ENCODE measurements around the gene ARIH2.
A peak's percentile ranks its signal among the peaks of the same experiment; 100 is the strongest.
"Not testable (repeated sequence)": the region's sequence is repeated elsewhere in the genome, so short reads cannot be mapped to it uniquely, and the experiment has no call there.

ARIH2 gene

GRCh38 chr3:48907026-48907425, 11.6 kb upstream of the ARIH2 start:
- H3K27me3 ChIP-seq (ENCODE audit: low read depth); H3K4me1 ChIP-seq; H3K36me3 ChIP-seq (replicated peaks); in situ Hi-C loops (cut with MboI; ENCODE audit: low sequenced_read_pairs); H3K9me3 ChIP-seq; DNase-seq (ENCODE audit: low spot score in 2 of 2); H3K4me3 ChIP-seq: not testable (repeated sequence)

GRCh38 chr3:48915296-48915695, 3.3 kb upstream of the ARIH2 start:
- no peaks in the 10 kb centered on the region; the same call in 1 of the 2 replicates for H3K4me1 ChIP-seq
- H3K9me3 ChIP-seq = no peaks in the 10 kb centered on the region
- in situ Hi-C loops (cut with MboI; ENCODE audit: low sequenced_read_pairs) = no loop called here
- H3K36me3 ChIP-seq (replicated peaks) = no peaks in the 10 kb centered on the region
- no peak overlapping the region for H3K4me3 ChIP-seq
- no peak for DNase-seq (ENCODE audit: low spot score in 2 of 2)
- H3K27me3 ChIP-seq (ENCODE audit: low read depth) = no peaks in the 10 kb centered on the region

- in situ Hi-C loops (cut with MboI; ENCODE audit: low sequenced_read_pairs) = no loop called here
- no peaks in the 10 kb centered on the region; the same call in 1 of the 2 replicates for H3K4me1 ChIP-seq
- peak; percentile 57 to 60 for DNase-seq (ENCODE audit: low spot score in 2 of 2)
- H3K27me3 ChIP-seq (ENCODE audit: low read depth) = no peaks in the 10 kb centered on the region
- no peaks in the 10 kb centered on the region for H3K9me3 ChIP-seq
- peak overlapping the region; percentile 91 for H3K4me3 ChIP-seq
- H3K36me3 ChIP-seq (replicated peaks) = peaks cover 22% of the 10 kb centered on the region
Observed at GRCh38 chr3:48919215-48920138, 835 bp downstream of the ARIH2 start.

GRCh38 chr3:48926425-48927392, 8.1 kb downstream of the ARIH2 start:
- H3K27me3 ChIP-seq (ENCODE audit: low read depth) = no peaks in the 10 kb centered on the region
- peaks cover 82% of the 10 kb centered on the region for H3K36me3 ChIP-seq (replicated peaks)
- in situ Hi-C loops (cut with MboI; ENCODE audit: low sequenced_read_pairs) = no loop called here
- no peak overlapping the region for H3K4me3 ChIP-seq
- H3K4me1 ChIP-seq = peaks cover 3% of the 10 kb centered on the region; the same call in 1 of the 2 replicates
- H3K9me3 ChIP-seq = no peaks in the 10 kb centered on the region
- no peak for DNase-seq (ENCODE audit: low spot score in 2 of 2)

- no peak for DNase-seq (ENCODE audit: low spot score in 2 of 2)
- Histone ChIP-seq H3K4me3 (no peak overlapping the region), H3K4me1 (peaks cover 3% of the 10 kb centered on the region; the same call in 1 of the 2 replicates), H3K36me3 (replicated peaks) (peaks cover 80% of the 10 kb centered on the region), H3K27me3 (ENCODE audit: low read depth) (no peaks in the 10 kb centered on the region), H3K9me3 (no peaks in the 10 kb centered on the region)
- in situ Hi-C loops (cut with MboI; ENCODE audit: low sequenced_read_pairs) = no loop called here
Observed at GRCh38 chr3:48927928-48928327, 9.3 kb downstream of the ARIH2 start.

DNA sequence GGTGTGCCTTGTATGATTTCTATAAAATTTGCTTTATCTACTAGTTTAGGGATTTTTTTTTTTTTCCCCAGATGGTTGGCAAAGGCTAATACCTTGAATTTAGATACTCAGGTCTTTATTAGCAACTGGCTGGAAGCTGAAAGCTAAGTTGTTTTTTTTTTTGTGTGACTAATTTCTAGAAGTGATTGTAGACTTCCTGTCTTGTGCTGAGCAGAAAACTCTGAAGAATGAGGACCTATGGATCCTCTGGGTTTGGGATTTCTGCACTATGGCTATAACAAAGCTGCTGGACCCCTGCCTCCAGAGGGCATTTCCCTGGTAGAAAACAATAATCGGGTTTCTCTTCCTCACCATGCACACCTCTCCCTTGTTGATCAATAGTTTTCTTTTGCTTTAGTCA, 10.0 kb downstream of the ARIH2 start:
- in situ Hi-C loops (cut with MboI; ENCODE audit: low sequenced_read_pairs) = no loop called here
- H3K27me3 ChIP-seq (ENCODE audit: low read depth) = no peaks in the 10 kb centered on the region
- H3K4me1 ChIP-seq = peaks cover 3% of the 10 kb centered on the region; the same call in 1 of the 2 replicates
- DNase-seq (ENCODE audit: low spot score in 2 of 2) = no peak
- no peaks in the 10 kb centered on the region for H3K9me3 ChIP-seq
- H3K36me3 ChIP-seq (replicated peaks) = peaks cover 76% of the 10 kb centered on the region
- H3K4me3 ChIP-seq = no peak overlapping the region

GRCh38 chr3:48929358-48930035, 10.9 kb downstream of the ARIH2 start:
- Histone ChIP-seq H3K36me3 (replicated peaks) (peaks cover 76% of the 10 kb centered on the region), H3K4me1 (peaks cover 3% of the 10 kb centered on the region; the same call in 1 of the 2 replicates), H3K27me3 (ENCODE audit: low read depth) (no peaks in the 10 kb centered on the region), H3K4me3 (no peak overlapping the region), H3K9me3 (no peaks in the 10 kb centered on the region)
- no peak for DNase-seq (ENCODE audit: low spot score in 2 of 2)
- in situ Hi-C loops (cut with MboI; ENCODE audit: low sequenced_read_pairs) = no loop called here

DNA sequence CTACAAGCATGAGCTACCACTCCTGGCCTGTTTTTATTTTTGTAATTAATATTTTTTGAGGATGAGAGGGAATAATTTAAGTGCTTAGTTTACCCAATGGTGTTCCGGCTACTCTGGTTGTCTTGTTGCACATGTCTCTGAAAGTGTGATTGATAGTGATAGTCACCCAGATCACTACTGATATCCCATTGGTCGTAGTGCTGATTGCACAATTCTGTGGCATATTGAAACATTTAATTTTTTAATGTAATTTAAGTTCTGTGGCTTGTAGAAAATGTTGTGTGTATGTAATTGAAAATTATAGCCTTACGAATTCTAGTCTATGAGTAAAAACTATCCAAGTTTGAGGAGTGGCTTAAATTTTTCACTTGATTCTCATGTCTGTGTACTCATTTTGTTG, 11.9 kb downstream of the ARIH2 start:
- Histone ChIP-seq H3K4me1 (peaks cover 3% of the 10 kb centered on the region; the same call in 1 of the 2 replicates), H3K4me3 (no peak overlapping the region), H3K27me3 (ENCODE audit: low read depth) (no peaks in the 10 kb centered on the region), H3K9me3 (no peaks in the 10 kb centered on the region), H3K36me3 (replicated peaks) (peaks cover 69% of the 10 kb centered on the region)
- no peak for DNase-seq (ENCODE audit: low spot score in 2 of 2)
- in situ Hi-C loops (cut with MboI; ENCODE audit: low sequenced_read_pairs) = no loop called here

- H3K9me3 ChIP-seq = no peaks in the 10 kb centered on the region
- no peak overlapping the region for H3K4me3 ChIP-seq
- in situ Hi-C loops (cut with MboI; ENCODE audit: low sequenced_read_pairs) = no loop called here
- peaks cover 68% of the 10 kb centered on the region for H3K36me3 ChIP-seq (replicated peaks)
- H3K4me1 ChIP-seq = peaks cover 3% of the 10 kb centered on the region; the same call in 1 of the 2 replicates
- no peaks in the 10 kb centered on the region for H3K27me3 ChIP-seq (ENCODE audit: low read depth)
- no peak for DNase-seq (ENCODE audit: low spot score in 2 of 2)
Observed at GRCh38 chr3:48931944-48932580, 13.4 kb downstream of the ARIH2 start.

DNA sequence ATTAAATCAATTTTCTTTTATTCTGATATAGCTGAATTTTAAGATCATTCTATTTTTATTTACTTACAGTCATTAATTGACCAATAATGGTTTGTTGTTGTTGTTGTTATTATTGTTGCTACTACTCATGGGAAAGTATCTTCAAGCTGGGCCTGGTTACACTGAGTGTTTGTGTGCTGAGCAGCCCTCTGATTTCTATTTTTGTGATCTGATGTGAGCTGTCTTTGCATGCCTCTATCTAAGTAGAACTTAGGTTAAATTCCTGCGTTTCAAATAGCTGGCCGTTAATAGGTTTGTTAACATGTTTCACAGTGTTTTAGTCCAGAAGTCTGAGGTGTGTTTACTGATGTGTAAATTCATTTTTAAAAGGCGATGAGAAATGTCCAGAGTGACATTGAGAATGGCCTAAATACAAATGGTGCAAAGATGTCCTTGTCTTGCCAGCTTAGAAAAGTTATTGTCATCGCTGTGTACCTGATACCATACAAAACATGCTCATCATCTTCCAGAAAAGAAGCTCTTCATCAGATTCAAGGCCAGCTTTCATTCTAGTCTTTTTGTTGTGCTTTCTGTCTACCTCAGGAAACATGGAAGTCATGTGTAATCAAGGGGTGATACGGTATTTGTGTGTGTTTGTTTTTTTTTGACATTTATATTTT, 15.8 kb downstream of the ARIH2 start:
- peaks cover 51% of the 10 kb centered on the region for H3K36me3 ChIP-seq (replicated peaks)
- in situ Hi-C loops (cut with MboI; ENCODE audit: low sequenced_read_pairs) = no loop called here

GRCh38 chr3:48935530-48935929, 16.9 kb downstream of the ARIH2 start:
- DNase-seq (ENCODE audit: low spot score in 2 of 2) = no peak
- Histone ChIP-seq H3K4me3 (no peak overlapping the region), H3K9me3 (no peaks in the 10 kb centered on the region), H3K27me3 (ENCODE audit: low read depth) (no peaks in the 10 kb centered on the region), H3K36me3 (replicated peaks) (peaks cover 42% of the 10 kb centered on the region), H3K4me1 (no peaks in the 10 kb centered on the region)
- in situ Hi-C loops (cut with MboI; ENCODE audit: low sequenced_read_pairs) = no loop called here

More for the DNA sequence above, 15.8 kb downstream of the ARIH2 start:
- Histone ChIP-seq H3K4me3 (no peak overlapping the region), H3K4me1 (no peaks in the 10 kb centered on the region), H3K9me3 (no peaks in the 10 kb centered on the region), H3K27me3 (ENCODE audit: low read depth) (no peaks in the 10 kb centered on the region)
- DNase-seq (ENCODE audit: low spot score in 2 of 2) = no peak

- in situ Hi-C loops (cut with MboI; ENCODE audit: low sequenced_read_pairs) = no loop called here
- DNase-seq (ENCODE audit: low spot score in 2 of 2) = no peak
Observed at GRCh38 chr3:48938156-48938555, 19.5 kb downstream of the ARIH2 start.

More at GRCh38 chr3:48938156-48938555, 19.5 kb downstream of the ARIH2 start:
- Histone ChIP-seq H3K4me1 (no peaks in the 10 kb centered on the region), H3K36me3 (replicated peaks) (peaks cover 26% of the 10 kb centered on the region), H3K27me3 (ENCODE audit: low read depth) (no peaks in the 10 kb centered on the region), H3K4me3 (no peak overlapping the region), H3K9me3 (no peaks in the 10 kb centered on the region)
